HEK293 (cell line): Measurements from ENCODE around the gene TUFM.

Experiments
- CTCF ChIA-PET: fragments of 350-600 bp; formaldehyde crosslinking; extraction: SDS; loops from one replicate; lab custom pipeline; 2021; ENCODE audit warnings: antibody characterized with exemption; lab: Yijun Ruan, JAX
- POLR2A ChIA-PET: fragments of 300-600 bp; formaldehyde crosslinking; extraction: SDS; loops from one replicate; lab custom pipeline; 2020; ENCODE audit warnings: antibody characterized with exemption, inconsistent platforms; lab: Yijun Ruan, JAX
- H3K27ac ChIP-seq: fragments of 200-500 bp; sonication (Bioruptor generic); 2 replicates; pipeline ENCODE4 v1.5.1; 2014; ENCODE audit warnings: low read depth, low read length, control low read depth, inconsistent platforms; ENCODE audit errors: extremely low read depth
- H3K36me3 ChIP-seq, 2 experiments: fragments of 200-500 bp in 1 of 2; sonication (Bioruptor generic) in 1 of 2; 1 replicate in 1 of 2; 2 replicates in 1 of 2; pipeline ENCODE4 v1.5.1; 2014 to 2017; ENCODE audit warnings: inconsistent platforms in 2 of 2, low read length in 2 of 2; ENCODE audit not compliant: control insufficient read depth in 2 of 2, insufficient read depth in 1 of 2
- H3K4me1 ChIP-seq: fragments of 200-500 bp; sonication (Bioruptor generic); 2 replicates; pipeline ENCODE4 v1.5.1; 2014; ENCODE audit warnings: mild to moderate bottlenecking, low read length, inconsistent platforms; ENCODE audit not compliant: control insufficient read depth, insufficient read depth
- H3K4me3 ChIP-seq: 2 replicates; pipeline ENCODE4 v1.5.1; 2011; ENCODE audit warnings: low read depth, mild to moderate bottlenecking, control low read depth, low read length, moderate library complexity
- H3K9me3 ChIP-seq: fragments of 200-500 bp; sonication (Bioruptor generic); 2 replicates; pipeline ENCODE4 v1.5.1; 2014; ENCODE audit warnings: low read depth, low read length, inconsistent platforms; ENCODE audit not compliant: control insufficient read depth, insufficient read depth
- IKZF3 ChIP-seq: fragments of 450-650 bp; IDR thresholded peaks from 2 replicates; pipeline ENCODE4 v1.5.0; 2018; ENCODE audit warnings: missing biosample characterization, mild to moderate bottlenecking, missing genetic modification characterization, moderate library complexity
- MEIS1 ChIP-seq: sonication (generic); formaldehyde crosslinking; IDR thresholded peaks from 2 replicates; pipeline ENCODE4 v1.8.1; 2022; ENCODE audit warnings: missing genetic modification reagents, mild to moderate bottlenecking, borderline replicate concordance
- MZF1 ChIP-seq: fragments of 450-650 bp; formaldehyde crosslinking; IDR thresholded peaks from 2 replicates; pipeline ENCODE4 v1.5.1; 2017; ENCODE audit warnings: missing biosample characterization, missing genetic modification characterization, borderline replicate concordance
- SP3 ChIP-seq: fragments of 450-650 bp; formaldehyde crosslinking; IDR thresholded peaks from 2 replicates; pipeline ENCODE4 v1.5.1; 2016; ENCODE audit warnings: missing biosample characterization, missing genetic modification characterization
- YY1 ChIP-seq: fragments of 450-650 bp; formaldehyde crosslinking; IDR thresholded peaks from 2 replicates; pipeline ENCODE4 v1.5.1; 2018; ENCODE audit warnings: missing biosample characterization, missing genetic modification characterization
- ZBTB8A ChIP-seq: fragments of 450-650 bp; formaldehyde crosslinking; IDR thresholded peaks from 2 replicates; pipeline ENCODE4 v1.5.1; 2016; ENCODE audit warnings: missing biosample characterization, missing genetic modification characterization
- ZEB2 ChIP-seq: fragments of 450-650 bp; formaldehyde crosslinking; IDR thresholded peaks from 2 replicates; pipeline ENCODE4 v1.5.1; 2016; ENCODE audit warnings: missing biosample characterization, missing genetic modification characterization
- ZFHX2 ChIP-seq: fragments of 450-650 bp; formaldehyde crosslinking; conservative IDR thresholded peaks from 2 replicates; pipeline ENCODE4 v1.5.1; 2016; ENCODE audit warnings: missing biosample characterization, missing genetic modification characterization
- ZIC2 ChIP-seq: fragments of 450-650 bp; formaldehyde crosslinking; IDR thresholded peaks from 2 replicates; pipeline ENCODE4 v1.5.1; 2016; ENCODE audit warnings: missing biosample characterization, missing genetic modification characterization
- ZNF10 ChIP-seq: fragments of 450-650 bp; formaldehyde crosslinking; IDR thresholded peaks from 2 replicates; pipeline ENCODE4 v1.5.1; 2017; ENCODE audit warnings: missing biosample characterization, missing genetic modification characterization
- ZNF121 ChIP-seq: fragments of 450-650 bp; formaldehyde crosslinking; IDR thresholded peaks from 2 replicates; pipeline ENCODE4 v1.5.1; 2016; ENCODE audit warnings: missing biosample characterization, missing genetic modification characterization
- ZNF155 ChIP-seq: fragments of 450-650 bp; formaldehyde crosslinking; IDR thresholded peaks from 2 replicates; pipeline ENCODE4 v1.5.1; 2016; ENCODE audit warnings: missing biosample characterization, missing genetic modification characterization
- ZNF184 ChIP-seq: fragments of 450-650 bp; IDR thresholded peaks from 2 replicates; pipeline ENCODE4 v1.5.1; 2018; ENCODE audit warnings: missing biosample characterization, mild to moderate bottlenecking, missing genetic modification characterization
- ZNF211 ChIP-seq: fragments of 450-650 bp; formaldehyde crosslinking; IDR thresholded peaks from 2 replicates; pipeline ENCODE4 v1.5.1; 2016; ENCODE audit warnings: low read depth, missing biosample characterization, missing genetic modification characterization
- ZNF24 ChIP-seq: fragments of 450-650 bp; formaldehyde crosslinking; IDR thresholded peaks from 2 replicates; pipeline ENCODE4 v1.5.1; 2016; ENCODE audit warnings: missing biosample characterization, missing genetic modification characterization
- ZNF266 ChIP-seq: fragments of 450-650 bp; formaldehyde crosslinking; IDR thresholded peaks from 2 replicates; pipeline ENCODE4 v1.5.1; 2016; ENCODE audit warnings: missing biosample characterization, missing genetic modification characterization, low read depth
- ZNF274 ChIP-seq, 2 experiments: fragments of 200-500 bp in 1 of 2; fragments of 450-650 bp in 1 of 2; sonication (Bioruptor generic) in 1 of 2; formaldehyde crosslinking in 1 of 2; IDR thresholded peaks; 2 replicates each; pipeline versions ENCODE4 v1.5.1 to v1.6.1; 2014 to 2016; ENCODE audit warnings: borderline replicate concordance in 1 of 2, inconsistent platforms in 1 of 2, low read length in 1 of 2, missing biosample characterization in 1 of 2, missing genetic modification characterization in 1 of 2
- ZNF292 ChIP-seq: fragments of 450-650 bp; formaldehyde crosslinking; IDR thresholded peaks from 2 replicates; pipeline ENCODE4 v1.5.1; 2016; ENCODE audit warnings: low read depth, missing biosample characterization, missing genetic modification characterization, borderline replicate concordance
- ZNF350 ChIP-seq: fragments of 450-650 bp; formaldehyde crosslinking; IDR thresholded peaks from 2 replicates; pipeline ENCODE4 v1.5.0; 2017; ENCODE audit warnings: missing biosample characterization, mild to moderate bottlenecking, missing genetic modification characterization
- ZNF366 ChIP-seq: fragments of 450-650 bp; formaldehyde crosslinking; conservative IDR thresholded peaks from 2 replicates; pipeline ENCODE4 v1.5.1; 2016; ENCODE audit warnings: missing biosample characterization, missing genetic modification characterization
- ZNF529 ChIP-seq: fragments of 450-650 bp; formaldehyde crosslinking; IDR thresholded peaks from 2 replicates; pipeline ENCODE4 v1.5.1; 2017; ENCODE audit warnings: missing genetic modification characterization, missing biosample characterization; ENCODE audit not compliant: insufficient replicate concordance
- ZNF571 ChIP-seq: fragments of 450-650 bp; formaldehyde crosslinking; IDR thresholded peaks from 2 replicates; pipeline ENCODE4 v1.5.0; 2017; ENCODE audit warnings: missing biosample characterization, missing genetic modification characterization
- ZNF600 ChIP-seq: fragments of 450-650 bp; formaldehyde crosslinking; IDR thresholded peaks from 2 replicates; pipeline ENCODE4 v1.5.1; 2016; ENCODE audit warnings: missing biosample characterization, missing genetic modification characterization
- ZNF621 ChIP-seq: fragments of 450-650 bp; formaldehyde crosslinking; IDR thresholded peaks from 2 replicates; pipeline ENCODE4 v1.5.1; 2017; ENCODE audit warnings: missing biosample characterization, missing genetic modification characterization
- ZNF629 ChIP-seq: fragments of 450-650 bp; formaldehyde crosslinking; IDR thresholded peaks from 2 replicates; pipeline ENCODE4 v1.5.1; 2017; ENCODE audit warnings: missing biosample characterization, missing genetic modification characterization
- ZNF660 ChIP-seq: fragments of 450-650 bp; IDR thresholded peaks from 2 replicates; pipeline ENCODE4 v1.5.1; 2018; ENCODE audit warnings: missing biosample characterization, mild to moderate bottlenecking, missing genetic modification characterization
- ZNF830 ChIP-seq: fragments of 450-650 bp; IDR thresholded peaks from 2 replicates; pipeline ENCODE4 v1.5.0; 2018; ENCODE audit warnings: missing biosample characterization, missing genetic modification characterization, low read depth, mild to moderate bottlenecking, moderate library complexity
- ZSCAN16 ChIP-seq: fragments of 450-650 bp; formaldehyde crosslinking; IDR thresholded peaks from 2 replicates; pipeline ENCODE4 v1.5.1; 2016; ENCODE audit warnings: missing biosample characterization, missing genetic modification characterization
- TF ChIP-seq, protein P1 (sequence below): fragments of 450-650 bp; IDR thresholded peaks from 2 replicates; pipeline ENCODE4 v1.5.1; 2018; ENCODE audit warnings: missing biosample characterization, missing genetic modification characterization
- TF ChIP-seq, protein P2 (sequence below): fragments of 450-650 bp; formaldehyde crosslinking; IDR thresholded peaks from 2 replicates; pipeline ENCODE4 v1.5.1; 2016; ENCODE audit warnings: missing biosample characterization, missing genetic modification characterization
- TF ChIP-seq, protein P3 (sequence below): fragments of 450-650 bp; formaldehyde crosslinking; IDR thresholded peaks from 2 replicates; pipeline ENCODE4 v1.5.1; 2017; ENCODE audit warnings: missing biosample characterization, missing genetic modification characterization
- TF ChIP-seq, protein P4 (sequence below): fragments of 450-650 bp; formaldehyde crosslinking; IDR thresholded peaks from 2 replicates; pipeline ENCODE4 v1.5.1; 2016; ENCODE audit warnings: missing biosample characterization, missing genetic modification characterization

TUFM gene

DNA sequence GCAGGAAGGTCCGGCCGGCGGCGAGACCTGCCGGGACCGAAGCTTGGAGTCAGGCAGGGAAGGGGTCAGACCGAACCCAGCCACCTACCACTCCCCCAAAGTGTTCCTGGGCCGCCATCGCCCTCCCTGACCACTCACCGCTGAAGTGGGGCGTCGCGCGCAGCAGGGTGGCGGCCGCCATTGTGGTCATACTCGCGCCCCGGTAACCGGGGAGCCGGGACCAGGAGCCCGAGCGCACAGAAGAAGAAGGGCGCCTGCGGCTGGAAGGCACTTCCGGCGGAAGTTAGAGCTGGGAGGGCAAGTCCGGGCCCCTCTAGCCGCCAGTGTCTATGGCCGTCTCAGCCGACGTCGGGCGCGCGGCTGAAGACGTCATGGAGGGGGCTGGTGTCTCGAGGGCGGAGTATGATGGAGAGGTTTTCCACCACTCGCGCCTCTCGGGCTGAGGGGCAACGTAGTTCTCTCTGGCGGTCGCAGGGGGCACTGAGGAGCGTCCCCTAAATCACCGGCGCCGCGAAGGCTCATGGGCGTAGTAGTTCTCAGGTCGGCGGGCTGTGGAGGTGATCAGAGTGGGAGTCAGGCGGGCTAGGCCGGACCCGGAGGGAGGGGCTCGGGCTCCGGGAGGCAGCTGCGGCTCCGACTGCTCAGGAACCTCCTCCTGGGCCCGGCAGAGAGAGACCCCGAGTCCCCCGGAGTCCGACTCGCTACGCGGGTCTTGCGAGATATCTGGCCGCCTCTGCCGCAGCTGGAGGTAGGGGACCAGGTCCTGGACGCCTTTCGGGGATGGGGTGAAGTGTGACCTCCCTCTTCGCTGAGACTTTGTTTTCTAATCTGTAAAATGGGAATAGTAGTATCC is at the start of gene TUFM:
TSS of gene TUFM (minus strand) at position 269 of the 853 bp plus-strand sequence. CDS start at position 190, 79 bp downstream.
- Histone ChIP-seq H3K4me3 (peak within 1 kb of the TSS; percentile 95), H3K36me3 (peaks cover 3 to 36% of the 10 kb centered on the region in 2 experiments; a peak in 2 of 3 replicates), H3K9me3 (no peaks in the 10 kb centered on the region), H3K27ac (peak within 1 kb of the TSS; percentile 65), H3K4me1 (no peaks in the 10 kb centered on the region)
- POLR2A ChIA-PET, result interaction anchor here (0.6 to 4.7 kb wide), 18 partner anchors 8 to 104 kb away, joined by 3 to 72 read pairs (median 4); partner anchors contain the start of genes ATP2A1, ATXN2L, NFATC2IP and RABEP2
- CTCF ChIA-PET, result interaction anchor here (0.9 to 2.8 kb wide), 8 partner anchors 8 to 102 kb away, joined by 3 to 20 read pairs (median 5); partner anchors contain the start of gene SH2B1
- TF ChIP-seq MZF1 (tag by site-specific recombination) (0 out of 2 replicates have a peak, but pooled peaks have one; percentile 41), ZNF292 (tag by site-specific recombination) (no peak), ZNF155 (no peak), ZBTB8A (tag by site-specific recombination) (peak; percentile 97), ZNF274 (IDR thresholded peaks at IDR 0.05; ENCODE audit: low read length) (no peak), ZNF274 (tag by site-specific recombination; IDR thresholded peaks at IDR 0.05; ENCODE audit: borderline replicate concordance) (no peak), ZNF24 (tag by site-specific recombination) (peak; percentile 80; the same call in 1 of the 2 replicates), SP3 (tag by site-specific recombination) (peak; percentile 95), ZNF366 (tag by site-specific recombination) (0 out of 2 replicates have a peak, but pooled peaks have one; percentile 13), ZEB2 (tag by site-specific recombination) (peak; percentile 96), ZFHX2 (tag by site-specific recombination) (peak; percentile 63), MEIS1 (no peak), ZNF660 (tag by site-specific recombination) (peak; percentile 85), ZNF629 (tag by site-specific recombination) (peak; percentile 99), ZIC2 (tag by site-specific recombination) (peak; percentile 14; the same call in 1 of the 2 replicates), YY1 (peak; percentile 94), ZNF830 (tag by site-specific recombination) (no peak), ZNF350 (no peak), ZNF266 (tag by site-specific recombination) (no peak), ZNF184 (no peak), ZNF121 (0 out of 2 replicates have a peak, but pooled peaks have one; percentile 35), ZNF10 (tag by site-specific recombination) (no peak), IKZF3 (tag by site-specific recombination) (no peak), ZNF621 (tag by site-specific recombination) (no peak), ZSCAN16 (tag by site-specific recombination) (no peak), ZNF211 (tag by site-specific recombination) (no peak), ZNF571 (no peak), ZNF529 (tag by site-specific recombination) (no peak), ZNF600 (tag by site-specific recombination) (no peak; the same call in 1 of the 2 replicates)
- TF ChIP-seq, protein P1, sequence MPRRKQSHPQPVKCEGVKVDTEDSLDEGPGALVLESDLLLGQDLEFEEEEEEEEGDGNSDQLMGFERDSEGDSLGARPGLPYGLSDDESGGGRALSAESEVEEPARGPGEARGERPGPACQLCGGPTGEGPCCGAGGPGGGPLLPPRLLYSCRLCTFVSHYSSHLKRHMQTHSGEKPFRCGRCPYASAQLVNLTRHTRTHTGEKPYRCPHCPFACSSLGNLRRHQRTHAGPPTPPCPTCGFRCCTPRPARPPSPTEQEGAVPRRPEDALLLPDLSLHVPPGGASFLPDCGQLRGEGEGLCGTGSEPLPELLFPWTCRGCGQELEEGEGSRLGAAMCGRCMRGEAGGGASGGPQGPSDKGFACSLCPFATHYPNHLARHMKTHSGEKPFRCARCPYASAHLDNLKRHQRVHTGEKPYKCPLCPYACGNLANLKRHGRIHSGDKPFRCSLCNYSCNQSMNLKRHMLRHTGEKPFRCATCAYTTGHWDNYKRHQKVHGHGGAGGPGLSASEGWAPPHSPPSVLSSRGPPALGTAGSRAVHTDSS, result no peak
- TF ChIP-seq, protein P2, sequence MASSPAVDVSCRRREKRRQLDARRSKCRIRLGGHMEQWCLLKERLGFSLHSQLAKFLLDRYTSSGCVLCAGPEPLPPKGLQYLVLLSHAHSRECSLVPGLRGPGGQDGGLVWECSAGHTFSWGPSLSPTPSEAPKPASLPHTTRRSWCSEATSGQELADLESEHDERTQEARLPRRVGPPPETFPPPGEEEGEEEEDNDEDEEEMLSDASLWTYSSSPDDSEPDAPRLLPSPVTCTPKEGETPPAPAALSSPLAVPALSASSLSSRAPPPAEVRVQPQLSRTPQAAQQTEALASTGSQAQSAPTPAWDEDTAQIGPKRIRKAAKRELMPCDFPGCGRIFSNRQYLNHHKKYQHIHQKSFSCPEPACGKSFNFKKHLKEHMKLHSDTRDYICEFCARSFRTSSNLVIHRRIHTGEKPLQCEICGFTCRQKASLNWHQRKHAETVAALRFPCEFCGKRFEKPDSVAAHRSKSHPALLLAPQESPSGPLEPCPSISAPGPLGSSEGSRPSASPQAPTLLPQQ (tag by site-specific recombination), result peak; percentile 44; the same call in 1 of the 2 replicates
- TF ChIP-seq, protein P3, sequence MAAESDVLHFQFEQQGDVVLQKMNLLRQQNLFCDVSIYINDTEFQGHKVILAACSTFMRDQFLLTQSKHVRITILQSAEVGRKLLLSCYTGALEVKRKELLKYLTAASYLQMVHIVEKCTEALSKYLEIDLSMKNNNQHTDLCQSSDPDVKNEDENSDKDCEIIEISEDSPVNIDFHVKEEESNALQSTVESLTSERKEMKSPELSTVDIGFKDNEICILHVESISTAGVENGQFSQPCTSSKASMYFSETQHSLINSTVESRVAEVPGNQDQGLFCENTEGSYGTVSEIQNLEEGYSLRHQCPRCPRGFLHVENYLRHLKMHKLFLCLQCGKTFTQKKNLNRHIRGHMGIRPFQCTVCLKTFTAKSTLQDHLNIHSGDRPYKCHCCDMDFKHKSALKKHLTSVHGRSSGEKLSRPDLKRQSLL (tag by site-specific recombination), result peak; percentile 97
- TF ChIP-seq, protein P4, sequence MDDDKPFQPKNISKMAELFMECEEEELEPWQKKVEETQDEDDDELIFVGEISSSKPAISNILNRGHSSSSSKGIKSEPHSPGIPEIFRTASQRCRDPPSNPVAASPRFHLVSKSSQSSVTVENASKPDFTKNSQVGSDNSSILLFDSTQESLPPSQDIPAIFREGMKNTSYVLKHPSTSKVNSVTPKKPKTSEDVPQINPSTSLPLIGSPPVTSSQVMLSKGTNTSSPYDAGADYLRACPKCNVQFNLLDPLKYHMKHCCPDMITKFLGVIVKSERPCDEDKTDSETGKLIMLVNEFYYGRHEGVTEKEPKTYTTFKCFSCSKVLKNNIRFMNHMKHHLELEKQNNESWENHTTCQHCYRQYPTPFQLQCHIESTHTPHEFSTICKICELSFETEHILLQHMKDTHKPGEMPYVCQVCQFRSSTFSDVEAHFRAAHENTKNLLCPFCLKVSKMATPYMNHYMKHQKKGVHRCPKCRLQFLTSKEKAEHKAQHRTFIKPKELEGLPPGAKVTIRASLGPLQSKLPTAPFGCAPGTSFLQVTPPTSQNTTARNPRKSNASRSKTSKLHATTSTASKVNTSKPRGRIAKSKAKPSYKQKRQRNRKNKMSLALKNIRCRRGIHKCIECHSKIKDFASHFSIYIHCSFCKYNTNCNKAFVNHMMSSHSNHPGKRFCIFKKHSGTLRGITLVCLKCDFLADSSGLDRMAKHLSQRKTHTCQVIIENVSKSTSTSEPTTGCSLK (tag by site-specific recombination), result no peak
